Stimulated activated CD4-positive, alpha-beta T cell treated with anti-CD3 and anti-CD28 coated beads, TNF-alpha, amount 100 ng/mL, for 1 hour (primary cell): ENCODE results near the gene BICRAL.
"Not testable (repeated sequence)": the region's sequence is repeated elsewhere in the genome, so short reads cannot be mapped to it uniquely, and the experiment has no call there.

Experiments used
- DNase-seq, 3 donors: peaks; one replicate each; pipeline ENCODE4 v3.0.0-alpha.2; 2020; ENCODE audit warnings: low read depth in 3 of 3, low spot score in 1 of 3

Gene BICRAL

DNA sequence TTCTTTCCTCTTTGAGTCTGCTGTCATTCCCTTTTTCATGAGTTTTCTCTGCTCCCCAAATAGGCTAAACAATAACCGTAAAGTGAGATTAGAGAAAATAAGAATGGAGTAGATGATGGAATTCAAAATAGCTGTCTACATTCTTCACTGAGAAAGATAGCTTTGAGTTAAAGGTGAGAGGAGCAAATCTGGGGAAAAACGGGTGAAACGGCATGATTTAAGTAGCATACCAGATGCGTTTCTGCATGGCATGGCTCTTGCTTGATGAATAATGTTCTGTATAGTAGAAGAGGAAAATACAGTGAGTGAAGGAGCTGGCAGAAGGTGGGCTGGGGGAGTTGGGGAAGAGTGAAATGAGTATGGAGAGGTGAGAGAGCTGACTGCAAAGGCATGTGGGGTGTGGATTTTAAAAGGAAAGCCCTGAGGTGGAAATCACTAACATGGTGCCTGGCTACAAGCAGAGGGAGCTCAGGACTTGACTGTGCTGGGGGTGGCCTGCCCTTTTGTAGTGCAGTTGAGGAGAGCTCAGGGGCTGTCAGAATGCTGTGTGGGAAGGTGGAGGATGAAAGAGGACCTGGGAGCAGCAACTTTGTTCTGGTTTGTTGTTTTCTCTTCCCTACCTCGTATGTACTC, 8.8 kb downstream of the BICRAL start:
- DNase-seq = no peak

DNA sequence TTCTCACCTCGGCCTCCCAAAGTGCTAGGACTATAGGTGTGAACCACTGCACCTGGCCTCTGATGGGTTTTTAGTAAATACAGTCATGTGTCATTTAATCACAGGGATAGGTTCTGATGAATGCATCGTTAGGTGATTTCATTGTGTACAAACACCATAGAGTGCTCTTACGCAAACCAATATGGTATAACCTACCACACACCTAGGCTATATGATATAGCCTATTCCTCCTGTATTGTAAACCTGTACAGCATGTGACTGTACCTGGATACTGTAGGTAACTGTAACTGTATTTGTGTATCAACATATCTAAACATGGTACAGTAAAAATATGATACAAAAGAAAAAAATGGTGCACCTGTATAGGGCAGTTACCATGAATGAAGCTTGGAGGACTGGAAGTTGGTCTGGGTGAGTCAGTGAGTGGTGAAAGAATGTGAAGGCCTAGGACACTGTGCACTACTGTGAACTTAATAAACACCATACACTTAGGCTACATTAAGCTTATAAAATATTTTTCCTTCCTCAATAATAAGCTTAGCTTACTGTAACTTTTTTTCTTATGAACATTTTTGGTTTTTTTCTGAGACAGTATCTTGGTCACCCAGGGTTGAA, 10.0 kb downstream of the BICRAL start:
- no peak for DNase-seq

DNA sequence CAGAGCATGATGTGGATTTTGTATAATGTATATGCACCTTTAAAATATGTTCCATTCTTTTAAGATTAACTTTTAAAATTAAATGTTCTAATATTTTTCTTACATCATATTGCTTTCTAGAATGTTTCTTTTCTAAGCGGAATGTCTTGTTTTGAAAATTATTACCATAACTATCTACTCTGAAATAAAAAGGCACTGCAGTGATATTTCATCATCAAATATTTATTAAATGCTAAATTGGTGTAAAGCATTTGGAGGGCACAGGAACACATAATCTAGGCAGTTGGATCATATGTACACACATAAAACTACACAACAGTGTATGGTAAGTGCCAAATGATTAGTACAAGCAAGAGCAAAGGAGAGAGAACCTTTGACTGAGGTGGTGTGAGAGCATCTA, 13.8 kb downstream of the BICRAL start:
- no peak for DNase-seq

DNA sequence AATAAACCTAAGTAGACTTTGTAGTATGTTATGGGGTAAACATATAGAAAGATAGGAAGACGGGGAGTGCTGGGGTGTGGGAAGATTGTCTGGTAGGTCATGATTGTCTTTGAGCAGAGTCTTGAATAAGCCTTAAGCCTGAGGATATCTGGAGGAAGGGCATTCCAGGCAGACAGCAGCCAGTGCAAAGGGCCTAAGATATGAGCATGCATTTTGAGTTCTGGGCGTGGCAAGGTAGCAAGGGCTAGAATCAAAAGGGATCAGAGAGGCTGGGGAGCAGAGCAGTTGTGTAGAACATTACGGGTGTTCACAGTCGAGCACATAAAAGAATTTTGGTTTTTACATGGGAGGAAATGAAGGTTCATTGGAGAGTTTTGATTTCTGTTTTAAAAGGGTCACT, 14.3 kb downstream of the BICRAL start:
- DNase-seq = no peak

DNA sequence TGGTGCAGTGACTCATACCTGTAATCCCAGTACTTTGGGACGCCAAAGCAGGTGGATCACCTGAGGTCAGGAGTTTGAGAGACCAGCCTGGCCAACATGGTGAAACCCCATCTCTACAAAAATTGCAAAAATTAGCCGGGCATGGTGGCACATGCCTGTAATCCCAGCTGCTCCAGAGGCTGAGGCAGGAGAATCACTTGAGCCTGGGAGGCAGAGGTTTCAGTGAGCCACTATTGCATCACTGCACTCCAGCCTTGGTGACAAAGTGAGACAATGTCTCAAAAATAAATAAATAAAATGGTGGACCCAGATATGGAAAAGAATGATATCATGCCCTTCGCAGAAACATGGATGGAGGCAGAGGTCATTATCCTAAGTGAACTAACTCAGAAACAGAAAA, 15.8 kb downstream of the BICRAL start:
- not testable (repeated sequence) for DNase-seq

DNA sequence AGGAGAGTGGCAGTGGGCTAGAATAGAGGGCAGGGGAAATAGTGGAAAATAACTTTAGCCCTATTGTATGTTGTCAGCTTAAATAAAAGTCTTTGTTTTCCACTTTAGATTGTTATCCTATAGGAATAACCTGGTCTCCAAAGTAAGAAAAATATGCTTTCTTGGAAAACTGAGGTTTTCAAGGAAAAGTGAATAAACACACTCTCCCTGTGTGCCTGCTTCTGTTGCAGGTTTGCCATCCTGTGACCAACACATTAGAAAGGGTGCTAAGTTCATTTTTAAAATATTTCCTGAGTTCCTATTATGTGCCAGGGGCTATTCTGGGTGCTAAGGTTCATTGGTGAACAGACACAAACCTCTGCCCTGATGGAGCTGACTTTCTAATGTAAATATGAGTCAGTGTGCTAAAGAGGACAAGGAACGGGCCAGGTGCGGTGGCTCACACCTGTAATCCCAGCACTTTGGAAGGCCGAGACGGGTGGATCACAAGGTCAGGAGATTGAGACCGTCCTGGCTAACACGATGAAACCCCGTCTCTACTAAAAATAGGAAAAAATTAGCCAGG, 23.5 kb downstream of the BICRAL start:
- no peak for DNase-seq

DNA sequence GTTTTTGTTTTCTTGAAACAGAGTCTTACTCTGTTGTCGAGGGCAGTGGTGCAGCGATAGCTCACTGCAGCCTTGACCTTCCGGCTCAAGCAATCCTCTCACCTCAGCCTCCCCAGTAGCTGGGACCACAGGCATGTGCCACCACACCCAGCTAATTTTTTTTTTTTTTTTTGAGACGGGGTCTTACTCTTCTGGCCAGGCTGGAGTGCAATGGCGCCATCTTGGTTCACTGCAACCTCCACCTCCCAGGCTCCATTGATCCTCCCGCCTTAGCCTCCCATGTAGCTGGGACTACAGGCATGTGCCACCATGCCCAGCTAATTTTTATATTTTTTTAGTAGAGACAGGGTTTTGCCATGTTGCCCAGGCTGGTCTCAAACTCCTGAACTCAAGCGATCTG, 24.5 kb downstream of the BICRAL start:
- DNase-seq = not testable (repeated sequence)

DNA sequence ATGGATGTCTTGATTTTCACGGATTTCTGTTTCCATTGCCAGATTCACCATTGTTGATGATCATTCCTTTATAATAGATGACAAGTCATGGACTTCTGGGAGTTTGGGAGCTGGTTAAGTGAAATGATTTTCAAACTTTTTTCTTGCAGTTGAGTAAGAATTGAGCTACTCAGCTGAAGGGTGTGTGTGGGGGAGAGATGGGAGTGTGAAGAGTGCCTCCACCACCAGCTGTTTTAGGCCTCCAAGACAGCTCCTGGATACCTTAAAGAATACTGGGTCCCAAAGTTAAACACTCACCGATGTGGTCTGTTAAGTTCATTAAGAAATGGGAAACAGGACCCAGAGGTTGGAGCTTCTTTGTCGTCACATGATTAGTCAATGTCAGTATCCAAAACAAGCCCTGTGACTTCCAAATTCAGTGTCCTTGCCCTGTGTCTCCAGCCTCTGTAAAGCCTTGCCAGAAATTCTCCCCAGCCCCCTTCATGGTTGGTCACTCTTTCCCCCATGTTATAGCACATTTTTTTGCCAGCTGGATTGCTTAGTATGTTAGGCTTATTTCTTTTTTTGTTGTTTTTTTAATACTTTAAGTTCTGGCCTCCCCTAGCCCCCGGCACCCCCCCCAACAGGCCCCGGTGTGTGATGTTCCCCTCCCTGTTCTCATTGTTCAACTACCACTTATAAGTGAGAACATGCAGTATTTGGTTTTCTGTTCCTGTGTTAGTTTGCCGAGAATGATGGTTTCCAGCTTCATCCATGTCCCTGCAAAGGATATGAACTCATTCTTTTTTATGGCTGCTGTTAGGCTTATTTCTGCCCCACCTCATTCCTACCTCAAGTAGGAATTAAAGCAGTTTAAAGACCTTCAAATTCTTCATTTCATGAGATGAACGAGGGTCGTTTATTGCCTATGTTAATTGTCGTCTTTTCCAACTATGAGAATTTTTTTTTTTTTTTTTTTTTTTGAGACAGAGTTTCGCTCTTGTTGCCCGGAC, 26.9 kb downstream of the BICRAL start:
- no peak for DNase-seq

DNA sequence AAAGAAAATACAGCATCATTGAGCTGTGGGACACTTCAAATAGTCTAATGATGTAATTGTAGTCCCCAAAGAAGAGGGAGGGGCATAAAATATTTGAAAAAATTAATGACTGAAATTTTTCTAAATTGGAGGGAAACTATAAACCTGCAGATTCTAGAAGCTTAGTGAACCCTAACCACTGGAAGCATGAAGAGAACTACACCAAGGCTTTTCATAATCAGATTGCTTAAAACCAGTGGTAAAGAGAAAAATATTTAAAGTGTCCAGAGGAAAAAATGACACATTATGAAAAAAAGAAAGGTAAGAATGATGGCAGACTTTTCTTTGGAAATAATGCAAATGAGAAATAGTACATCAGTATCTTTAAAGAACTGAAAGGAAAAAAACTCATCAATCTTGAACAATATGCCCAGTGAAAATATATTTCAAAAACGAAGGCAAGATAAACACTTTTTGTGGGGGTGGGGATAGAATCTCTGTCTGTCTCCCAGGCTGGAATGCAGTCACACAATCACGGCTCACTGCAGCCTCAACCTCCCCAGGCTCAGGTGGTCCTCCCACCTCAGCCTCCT, 31.3 kb downstream of the BICRAL start:
- no peak for DNase-seq

DNA sequence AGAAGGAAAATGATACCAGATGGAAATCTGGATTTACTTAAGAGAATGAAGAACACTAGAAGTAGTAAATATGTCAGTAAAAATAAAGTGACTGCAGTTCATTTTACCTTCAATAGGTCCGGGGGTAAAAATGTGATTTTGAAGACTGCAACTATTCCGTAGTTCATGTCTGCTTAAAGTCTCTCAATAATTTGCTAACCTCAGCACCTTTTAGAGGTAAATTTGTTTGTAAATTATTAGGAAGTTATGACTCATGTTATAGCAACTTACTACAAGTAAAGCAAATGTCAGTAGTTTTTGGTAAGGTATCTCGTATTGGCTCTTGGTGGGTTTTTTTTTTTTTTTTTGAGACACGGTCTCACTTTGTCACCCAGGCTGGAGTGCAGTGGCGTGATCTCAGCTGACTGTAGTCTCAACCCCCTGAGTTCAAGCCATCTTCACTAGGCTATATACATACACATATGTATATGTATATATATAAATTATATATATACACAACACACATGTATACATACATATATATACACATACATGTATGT, 32.1 kb downstream of the BICRAL start:
- no peak for DNase-seq

DNA sequence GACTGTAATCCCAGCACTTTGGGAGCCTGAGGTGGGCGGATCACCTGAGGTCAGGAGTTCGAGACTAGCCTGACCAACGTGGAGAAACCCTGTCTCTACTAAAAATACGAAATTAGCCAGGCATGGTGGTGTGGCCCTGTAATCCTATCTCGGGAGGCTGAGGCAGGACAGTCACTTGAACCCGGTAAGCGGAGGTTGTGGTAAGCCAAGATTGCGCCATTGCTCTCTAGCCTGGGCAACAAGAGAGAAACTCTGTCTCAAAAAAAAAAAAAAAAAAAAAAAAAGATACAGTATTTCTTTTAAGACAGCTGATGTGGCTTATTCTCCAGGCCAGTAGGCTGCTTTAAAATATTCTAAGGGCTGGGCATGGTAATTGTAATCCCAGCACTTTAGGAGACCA, 33.9 kb downstream of the BICRAL start:
- not testable (repeated sequence) for DNase-seq

DNA sequence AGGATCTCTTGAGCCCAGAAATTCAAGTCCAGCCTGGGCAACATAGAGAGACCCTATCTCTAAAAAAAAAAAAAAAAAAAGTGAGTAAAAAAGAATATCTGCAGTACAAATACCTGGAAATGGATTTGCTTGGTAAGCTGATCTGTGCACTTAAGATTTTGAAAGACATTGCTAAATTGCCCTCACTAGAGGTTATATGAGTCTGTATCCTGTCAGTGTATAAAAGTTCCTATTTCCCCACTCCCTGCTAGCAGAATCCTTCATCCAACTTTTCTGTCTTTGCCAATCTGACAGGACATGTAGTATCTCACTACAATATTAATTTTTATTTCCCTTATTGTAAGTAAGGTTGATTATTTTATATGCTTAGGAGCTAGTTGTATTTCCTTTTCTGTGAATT, 36.1 kb downstream of the BICRAL start:
- no peak for DNase-seq

DNA sequence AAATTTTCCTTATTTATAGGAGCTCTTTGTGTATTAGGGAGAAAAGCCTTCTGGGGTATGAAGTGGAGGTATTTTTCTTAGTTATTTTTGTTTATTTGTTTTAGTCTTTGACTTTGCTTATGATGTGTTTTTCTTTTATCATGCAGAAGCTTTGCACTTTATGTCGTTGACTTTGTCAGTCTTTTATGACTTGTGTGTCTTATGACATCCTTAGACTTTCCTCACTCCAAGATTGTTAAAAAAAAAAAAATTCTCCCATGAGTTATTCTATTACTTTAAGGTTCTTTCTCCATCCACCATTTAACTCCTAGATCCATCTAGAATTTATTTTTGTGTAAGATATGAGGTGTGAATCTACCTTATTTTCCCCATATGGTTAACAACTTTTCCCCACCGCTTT, 36.6 kb downstream of the BICRAL start:
- no peak for DNase-seq

DNA sequence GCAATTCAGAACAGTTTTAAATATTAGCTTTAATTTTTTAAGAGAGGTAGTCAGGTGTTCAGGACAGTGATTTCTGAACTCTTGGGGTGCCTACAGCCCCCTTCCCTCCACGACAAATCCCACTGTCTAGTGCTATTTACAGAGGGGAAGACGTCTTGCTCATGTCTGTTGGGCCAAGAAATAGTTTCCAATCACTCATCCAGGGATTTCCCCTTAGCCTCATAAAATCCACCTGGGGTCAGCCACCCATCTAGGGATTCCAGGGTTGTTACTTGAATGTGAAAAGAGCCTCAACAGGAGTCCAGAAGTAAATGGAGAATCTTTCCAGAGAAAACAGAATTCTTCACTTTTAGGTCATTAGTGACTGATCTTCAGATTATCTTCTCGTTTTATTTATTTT, 37.0 kb downstream of the BICRAL start:
- no peak for DNase-seq

DNA sequence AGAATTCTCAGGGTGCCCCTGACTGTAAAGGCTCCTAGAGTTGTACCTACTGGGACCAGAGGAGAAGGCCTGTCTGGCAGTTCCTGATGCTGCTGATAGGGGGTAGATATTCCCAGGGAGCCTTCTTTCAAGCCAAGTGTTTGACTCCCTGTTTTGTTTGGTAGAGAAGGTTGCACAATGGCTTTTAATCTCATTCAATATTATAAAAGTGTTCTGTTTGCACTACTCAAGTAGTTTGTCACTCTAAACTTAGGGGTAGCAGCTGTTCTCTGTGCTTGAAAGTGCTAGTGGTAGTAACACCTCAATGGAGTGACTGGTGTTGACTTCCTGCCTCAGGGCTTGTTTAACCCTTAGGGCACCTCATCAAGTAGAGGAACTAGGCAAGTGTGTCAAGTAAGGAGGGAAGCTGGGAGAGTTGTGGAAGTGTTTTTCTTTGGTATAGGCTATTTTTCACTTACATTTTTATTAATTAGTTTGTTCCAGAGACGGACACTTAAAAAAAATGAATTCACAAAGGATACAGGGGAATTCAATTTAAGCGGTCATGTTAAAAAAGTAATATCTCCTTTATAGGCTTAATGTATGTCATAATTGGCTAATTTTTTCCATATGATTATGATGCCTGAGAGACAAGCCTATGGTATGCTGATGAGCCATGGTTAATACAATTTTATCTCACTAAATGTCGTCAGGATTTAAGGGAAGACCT, 38.1 kb downstream of the BICRAL start:
- DNase-seq = no peak

DNA sequence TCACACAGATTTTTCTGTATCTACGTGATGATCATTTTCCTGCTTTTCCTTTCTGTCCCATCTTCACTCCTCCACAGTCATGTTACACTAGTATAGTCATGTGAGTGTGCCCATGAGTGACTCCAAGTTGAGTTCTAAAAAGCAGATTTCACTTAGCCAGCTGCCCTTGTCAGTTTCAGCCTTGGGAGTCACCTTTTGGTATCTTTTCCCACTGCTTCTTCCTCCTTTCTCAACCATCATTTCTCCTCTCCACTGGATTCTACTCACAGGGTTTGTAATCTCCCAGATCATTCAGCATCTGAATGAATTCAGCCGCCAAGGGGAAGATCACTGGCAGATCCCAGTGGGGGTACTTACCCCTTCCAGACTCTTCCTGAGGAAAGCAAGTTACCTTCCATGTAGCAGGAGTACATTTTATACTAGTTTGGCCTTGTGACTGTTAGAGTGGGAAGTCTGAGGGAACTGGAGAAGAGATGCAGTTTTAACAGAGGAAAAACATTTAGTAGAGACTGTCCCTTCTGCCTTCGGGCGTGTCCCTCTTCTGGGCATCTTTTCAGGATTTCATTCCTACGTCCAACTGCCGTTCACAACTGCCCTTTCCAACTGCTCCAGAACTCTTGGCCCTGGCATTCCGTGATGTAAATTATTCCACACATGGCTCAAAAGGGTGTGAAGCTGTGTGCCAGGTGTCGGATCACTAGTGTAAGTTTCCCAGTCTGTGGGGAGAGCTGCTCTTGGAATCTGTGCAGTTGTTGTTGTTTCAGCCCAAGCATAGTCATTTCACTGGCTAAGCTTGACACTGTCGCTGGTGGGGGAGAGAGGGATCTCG, 38.9 kb downstream of the BICRAL start:
- no peak for DNase-seq

DNA sequence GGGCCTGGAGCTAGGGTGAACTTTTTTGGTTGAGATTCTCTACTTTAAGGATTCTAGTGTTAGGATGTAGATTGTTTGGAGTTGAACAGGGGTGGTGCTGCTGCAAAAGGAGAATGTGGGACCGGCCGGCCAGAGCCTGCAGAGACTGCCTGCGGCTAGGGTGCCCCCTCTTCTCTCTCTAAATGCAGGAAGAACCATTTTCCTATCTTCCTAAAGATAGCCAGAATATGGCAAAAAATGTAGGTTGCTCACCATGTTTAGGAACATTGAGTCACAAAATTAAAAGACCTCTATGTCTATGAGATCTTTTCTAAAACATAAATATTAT, 39.5 kb downstream of the BICRAL start:
- no peak for DNase-seq

DNA sequence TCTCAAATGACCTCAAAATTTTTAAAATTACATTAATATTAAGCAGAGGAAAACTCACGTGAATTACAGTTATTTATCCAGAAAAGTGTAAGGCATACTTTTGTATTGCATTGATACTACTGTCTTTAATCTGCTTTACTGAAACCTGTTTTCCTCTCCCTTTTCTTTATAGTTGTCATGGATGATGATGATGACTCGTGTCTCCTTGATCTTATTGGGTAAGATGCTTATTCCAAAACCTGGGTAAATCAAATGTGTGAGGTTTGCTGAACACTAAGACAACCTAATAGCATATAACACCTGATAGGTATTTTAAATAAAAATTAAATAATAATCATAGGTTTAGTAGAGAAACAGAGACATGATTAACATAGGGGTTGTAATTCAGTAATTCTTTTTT, 40.0 kb downstream of the BICRAL start:
- DNase-seq = no peak

DNA sequence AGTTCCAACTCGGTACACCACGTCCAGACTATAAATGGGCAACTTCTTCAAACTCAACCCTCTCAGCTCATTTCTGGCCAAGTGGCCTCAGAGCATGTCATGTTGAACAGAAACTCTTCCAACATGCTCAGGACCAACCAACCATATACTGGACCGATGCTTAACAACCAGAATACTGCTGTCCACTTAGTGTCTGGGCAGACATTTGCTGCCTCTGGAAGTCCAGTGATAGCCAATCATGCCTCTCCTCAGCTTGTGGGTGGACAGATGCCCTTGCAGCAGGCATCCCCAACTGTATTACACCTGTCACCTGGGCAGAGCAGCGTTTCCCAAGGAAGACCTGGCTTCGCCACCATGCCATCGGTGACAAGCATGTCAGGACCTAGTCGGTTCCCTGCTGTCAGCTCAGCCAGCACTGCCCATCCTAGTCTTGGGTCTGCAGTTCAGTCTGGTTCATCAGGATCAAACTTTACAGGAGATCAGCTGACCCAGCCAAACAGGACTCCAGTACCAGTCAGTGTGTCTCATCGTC, 47.8 kb downstream of the BICRAL start:
- no peak for DNase-seq

DNA sequence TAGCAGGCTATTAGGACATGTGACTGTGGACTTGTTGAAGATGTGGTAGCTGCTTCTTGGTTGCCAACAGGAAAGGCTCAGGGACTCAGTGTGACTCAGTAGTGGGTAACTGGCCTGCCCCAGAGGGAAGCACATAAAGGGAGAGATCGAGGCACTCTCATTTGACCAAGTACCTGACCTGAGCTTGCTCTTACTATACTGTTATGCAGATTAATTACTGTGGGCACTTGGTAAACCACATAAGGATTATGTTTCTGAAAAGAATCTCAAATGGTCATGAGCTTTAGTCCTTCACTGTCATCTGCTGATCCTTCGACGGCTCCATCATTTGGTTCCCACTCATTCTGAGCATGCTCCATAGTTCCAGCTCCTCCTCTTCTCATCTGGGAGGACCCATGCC, 49.4 kb downstream of the BICRAL start:
- DNase-seq = no peak
